PC-3 (cell line): ENCODE results near the gene ZNF689. TPM values are rescaled to one million over a fixed set of nuclear protein-coding genes. Genes with fewer than 3 reads are reported as not detected.

ENCODE experiments used
- ATAC-seq: fragments of 200-7000 bp; cut with Tn5 transposase; 2 replicates; pipeline ENCODE4 v1.9.1; 2020; ENCODE audit warnings: mild to moderate bottlenecking, moderate library complexity
- BruUV-seq: library from RNA; stranded (reverse); fragments of 400-500 nt; replicated peaks from 2 replicates; lab custom pipeline; 2021; lab: Mats Ljungman, UMichigan
- CTCF ChIA-PET: fragments of 300-600 bp; sonication (Branson Sonifier 250); formaldehyde crosslinking; loops from one replicate; lab custom pipeline; 2022; ENCODE audit warnings: antibody characterized with exemption; lab: Charles Lee
- POLR2A ChIA-PET: fragments of 300-600 bp; sonication (Branson Sonifier 250); formaldehyde crosslinking; loops from one replicate; lab custom pipeline; 2022; ENCODE audit warnings: antibody characterized with exemption; ENCODE audit not compliant: unreplicated experiment; lab: Charles Lee
- DNase-seq: peaks from one replicate; pipeline ENCODE4 v3.0.0-alpha.2; 2015
- H2AFZ ChIP-seq: fragments of 300-600 bp; sonication (generic); 2 replicates; pipeline ENCODE4 v1.6.0; 2016; ENCODE audit warnings: antibody characterized with exemption, low read length
- H3F3A ChIP-seq: fragments of 300-600 bp; sonication (generic); one replicate; pipeline ENCODE4 v1.6.0; 2017; ENCODE audit warnings: antibody characterized with exemption, low read length, control low read depth, mild to moderate bottlenecking; ENCODE audit not compliant: unreplicated experiment
- H3K27ac ChIP-seq: fragments of 300-600 bp; sonication (generic); 2 replicates; pipeline ENCODE4 v1.5.1; 2016; ENCODE audit warnings: mild to moderate bottlenecking, low read length
- H3K27me3 ChIP-seq: fragments of 300-600 bp; sonication (generic); 2 replicates; pipeline ENCODE4 v1.6.1; 2016; ENCODE audit warnings: low read length, mixed read lengths
- H3K36me3 ChIP-seq: fragments of 300-600 bp; sonication (generic); 2 replicates; pipeline ENCODE4 v1.6.1; 2016; ENCODE audit warnings: low read depth, mixed run types, low read length, mixed read lengths
- H3K4me1 ChIP-seq: fragments of 300-600 bp; sonication (generic); 2 replicates; pipeline ENCODE4 v1.5.1; 2016; ENCODE audit warnings: low read length; ENCODE audit not compliant: insufficient read depth
- H3K4me2 ChIP-seq: fragments of 300-600 bp; sonication (generic); 2 replicates; pipeline ENCODE4 v1.6.0; 2016; ENCODE audit warnings: low read length
- H3K4me3 ChIP-seq: fragments of 300-600 bp; sonication (generic); 2 replicates; pipeline ENCODE4 v1.5.1; 2016; ENCODE audit warnings: mild to moderate bottlenecking, low read length, mixed read lengths
- H3K79me2 ChIP-seq: fragments of 300-600 bp; sonication (generic); 2 replicates; pipeline ENCODE4 v1.6.1; 2017; ENCODE audit warnings: low read length, mixed read lengths
- H3K9ac ChIP-seq: fragments of 300-600 bp; sonication (generic); 2 replicates; pipeline ENCODE4 v1.6.0; 2016; ENCODE audit warnings: mild to moderate bottlenecking, low read length
- H3K9me2 ChIP-seq: fragments of 300-600 bp; sonication (generic); replicated peaks from 2 replicates; pipeline ENCODE4 v1.6.1; 2016; ENCODE audit warnings: mixed run types, low read length, mixed read lengths
- H3K9me3 ChIP-seq: fragments of 300-600 bp; sonication (generic); 2 replicates; pipeline ENCODE4 v1.6.1; 2016; ENCODE audit warnings: low read length, mixed read lengths
- H4K20me1 ChIP-seq: fragments of 300-600 bp; sonication (generic); 2 replicates; pipeline ENCODE4 v1.6.1; 2016; ENCODE audit warnings: low read length, mixed read lengths
- EZH2 ChIP-seq: fragments of 300-600 bp; sonication (generic); IDR thresholded peaks from one replicate; pipeline ENCODE4 v1.6.1; 2017; ENCODE audit warnings: antibody characterized with exemption, mild to moderate bottlenecking, low read length; ENCODE audit not compliant: unreplicated experiment
- EZH2phosphoT487 ChIP-seq: fragments of 300-600 bp; sonication (generic); IDR thresholded peaks from 2 replicates; pipeline ENCODE4 v1.6.1; 2018; ENCODE audit warnings: mild to moderate bottlenecking, antibody characterized with exemption, low read length, borderline replicate concordance
- intact Hi-C: fragments of 100-400 bp; cut with micrococcal nuclease; formaldehyde crosslinking; loops from 2 replicates; pipeline ENCODE4 v1.9.0; 2023
- total RNA-seq: library from RNA; depleted of rRNA; stranded (reverse); fragments of >200 nt; gene quantifications from 2 replicates; pipeline ENCODE4 v1.2.3, GENCODE V29; 2014
- TF ChIP-seq, protein P1 (sequence below): fragments of 300-600 bp; sonication (generic); conservative IDR thresholded peaks from 2 replicates; pipeline ENCODE4 v1.5.1; 2017; ENCODE audit warnings: antibody characterized with exemption, low read depth, mild to moderate bottlenecking, low read length

The ZNF689 gene
- total RNA-seq, 1 experiment from 2014 or later = 6.0 TPM

GRCh38 chr16:30647274-30647571 is 37.0 kb upstream of the ZNF689 start:
- CTCF ChIA-PET = no interaction called here
- Histone ChIP-seq H4K20me1 (no peaks in the 10 kb centered on the region), H3K4me1 (0 out of 2 replicates have a peak, but pooled peaks cover 4% of the 10 kb centered on the region), H3K4me2 (no peak overlapping the region), H3K27me3 (no peaks in the 10 kb centered on the region), H3K9me3 (no peaks in the 10 kb centered on the region), H3K9me2 (no peaks in the 10 kb centered on the region), H3F3A (no peaks in the 10 kb centered on the region), H3K36me3 (no peaks in the 10 kb centered on the region), H3K27ac (no peak overlapping the region), H2AFZ (no peak overlapping the region), H3K79me2 (peaks cover 9% of the 10 kb centered on the region; the same call in 1 of the 2 replicates), H3K9ac (no peak overlapping the region), H3K4me3 (no peak overlapping the region)
- intact Hi-C loops = no loop called here
- no peak for ATAC-seq
- no TSS peak for BruUV-seq
- no peak for DNase-seq
- POLR2A ChIA-PET = no interaction called here
- TF ChIP-seq EZH2phosphoT487 = no peak
- no peak for TF ChIP-seq EZH2
- TF ChIP-seq, protein P1, sequence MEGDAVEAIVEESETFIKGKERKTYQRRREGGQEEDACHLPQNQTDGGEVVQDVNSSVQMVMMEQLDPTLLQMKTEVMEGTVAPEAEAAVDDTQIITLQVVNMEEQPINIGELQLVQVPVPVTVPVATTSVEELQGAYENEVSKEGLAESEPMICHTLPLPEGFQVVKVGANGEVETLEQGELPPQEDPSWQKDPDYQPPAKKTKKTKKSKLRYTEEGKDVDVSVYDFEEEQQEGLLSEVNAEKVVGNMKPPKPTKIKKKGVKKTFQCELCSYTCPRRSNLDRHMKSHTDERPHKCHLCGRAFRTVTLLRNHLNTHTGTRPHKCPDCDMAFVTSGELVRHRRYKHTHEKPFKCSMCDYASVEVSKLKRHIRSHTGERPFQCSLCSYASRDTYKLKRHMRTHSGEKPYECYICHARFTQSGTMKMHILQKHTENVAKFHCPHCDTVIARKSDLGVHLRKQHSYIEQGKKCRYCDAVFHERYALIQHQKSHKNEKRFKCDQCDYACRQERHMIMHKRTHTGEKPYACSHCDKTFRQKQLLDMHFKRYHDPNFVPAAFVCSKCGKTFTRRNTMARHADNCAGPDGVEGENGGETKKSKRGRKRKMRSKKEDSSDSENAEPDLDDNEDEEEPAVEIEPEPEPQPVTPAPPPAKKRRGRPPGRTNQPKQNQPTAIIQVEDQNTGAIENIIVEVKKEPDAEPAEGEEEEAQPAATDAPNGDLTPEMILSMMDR = no peak

GRCh38 chr16:30645727-30646126 is 35.5 kb upstream of the ZNF689 start:
- Histone ChIP-seq H3K9me3 (no peaks in the 10 kb centered on the region), H2AFZ (no peak overlapping the region), H3K27me3 (no peaks in the 10 kb centered on the region), H3K4me2 (no peak overlapping the region), H3K36me3 (no peaks in the 10 kb centered on the region), H4K20me1 (no peaks in the 10 kb centered on the region), H3K4me3 (no peak overlapping the region), H3F3A (no peaks in the 10 kb centered on the region), H3K27ac (no peak overlapping the region), H3K9me2 (no peaks in the 10 kb centered on the region), H3K79me2 (no peaks in the 10 kb centered on the region), H3K4me1 (no peaks in the 10 kb centered on the region), H3K9ac (no peak overlapping the region)
- no peak for DNase-seq
- BruUV-seq = no TSS peak
- CTCF ChIA-PET = no interaction called here
- intact Hi-C loops = no loop called here
- ATAC-seq = no peak
- TF ChIP-seq EZH2 (no peak), EZH2phosphoT487 (no peak)
- TF ChIP-seq, protein P1 = no peak
- POLR2A ChIA-PET = no interaction called here

DNA sequence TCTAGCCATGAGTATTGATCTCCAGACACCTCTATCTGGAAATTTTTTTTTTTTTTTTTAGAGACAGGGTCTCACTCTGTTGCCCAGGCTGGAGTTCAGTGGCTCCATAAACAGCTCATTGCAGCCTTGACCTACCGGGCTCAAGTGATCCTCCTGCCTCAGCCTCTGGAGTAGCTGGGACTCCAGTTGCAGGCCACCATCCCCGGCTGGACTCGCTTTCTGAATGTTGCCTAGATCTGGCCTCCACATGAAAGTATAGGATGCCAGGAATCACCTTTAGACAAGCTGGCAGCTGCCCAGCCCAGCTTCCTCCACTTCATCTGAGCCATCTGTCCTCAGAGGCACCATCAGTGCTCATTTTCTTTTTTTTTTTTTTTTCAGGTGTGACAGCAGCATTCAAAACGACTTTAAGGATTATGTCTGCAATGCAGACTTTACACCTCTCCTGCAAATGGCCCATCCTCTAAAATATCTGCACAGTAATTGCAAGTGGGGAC is 34.2 kb upstream of the ZNF689 start:
- no peak overlapping the region for H3K4me3 ChIP-seq
- H3F3A ChIP-seq = no peaks in the 10 kb centered on the region
- H2AFZ ChIP-seq = no peak overlapping the region
- no TSS peak for BruUV-seq
- H3K4me2 ChIP-seq = no peak overlapping the region
- POLR2A ChIA-PET = no interaction called here
- no peaks in the 10 kb centered on the region for H3K9me2 ChIP-seq
- no peaks in the 10 kb centered on the region for H3K4me1 ChIP-seq
- no peaks in the 10 kb centered on the region for H3K27me3 ChIP-seq
- ATAC-seq (no peak), DNase-seq (no peak)
- H4K20me1 ChIP-seq = no peaks in the 10 kb centered on the region
- no peaks in the 10 kb centered on the region for H3K79me2 ChIP-seq
- no peak overlapping the region for H3K9ac ChIP-seq
- CTCF ChIA-PET = no interaction called here
- H3K9me3 ChIP-seq = no peaks in the 10 kb centered on the region
- no peak for TF ChIP-seq EZH2phosphoT487
- TF ChIP-seq, protein P1 = no peak
- TF ChIP-seq EZH2 = no peak
- no peaks in the 10 kb centered on the region for H3K36me3 ChIP-seq
- intact Hi-C loops = no loop called here
- no peak overlapping the region for H3K27ac ChIP-seq
